Activated T-helper 1 cell treated with anti-CD3 and anti-CD28 coated beads, Interleukin-2, amount 50 U/mL, for 16 hours (primary cell): ENCODE results near the gene TRIM14.
A peak's percentile ranks its signal among the peaks of the same experiment; 100 is the strongest.
"Not testable (repeated sequence)": the region's sequence is repeated elsewhere in the genome, so short reads cannot be mapped to it uniquely, and the experiment has no call there.

ENCODE experiments used
- DNase-seq, 2 donors: peaks; one replicate each; pipeline ENCODE4 v3.0.0-alpha.2; 2020; ENCODE audit warnings: low read depth in 1 of 2, low spot score in 1 of 2

Gene TRIM14

DNA sequence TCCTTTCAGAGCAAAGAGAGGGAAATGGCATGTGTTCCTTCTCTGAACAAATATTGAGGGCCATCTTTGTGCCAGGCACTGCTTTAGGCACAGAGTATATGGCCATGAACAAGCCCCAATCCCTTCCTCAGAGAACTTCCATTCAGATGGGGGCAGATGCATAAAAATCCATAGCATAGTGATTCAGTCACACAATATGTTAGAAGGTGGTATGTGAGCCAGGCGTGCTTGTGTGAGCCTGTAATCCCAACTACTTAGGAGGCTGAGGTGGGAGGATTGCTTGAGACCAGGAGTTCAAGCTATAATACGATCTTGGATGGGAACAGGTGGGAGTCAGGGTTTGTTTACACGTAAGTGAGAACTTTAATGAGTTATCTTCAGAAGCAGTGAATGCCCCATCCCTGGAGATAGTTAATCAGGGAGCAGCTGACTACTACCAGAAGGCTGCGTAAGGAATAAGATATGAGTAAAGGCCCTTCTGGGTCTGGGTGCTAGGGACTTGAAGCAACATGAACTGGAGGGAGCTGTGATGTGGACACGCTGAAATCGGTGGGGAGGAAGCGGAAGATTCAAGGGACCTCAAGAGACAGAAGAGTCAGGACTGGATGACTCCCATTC, 35.3 kb downstream of the TRIM14 start:
- no peak for DNase-seq

DNA sequence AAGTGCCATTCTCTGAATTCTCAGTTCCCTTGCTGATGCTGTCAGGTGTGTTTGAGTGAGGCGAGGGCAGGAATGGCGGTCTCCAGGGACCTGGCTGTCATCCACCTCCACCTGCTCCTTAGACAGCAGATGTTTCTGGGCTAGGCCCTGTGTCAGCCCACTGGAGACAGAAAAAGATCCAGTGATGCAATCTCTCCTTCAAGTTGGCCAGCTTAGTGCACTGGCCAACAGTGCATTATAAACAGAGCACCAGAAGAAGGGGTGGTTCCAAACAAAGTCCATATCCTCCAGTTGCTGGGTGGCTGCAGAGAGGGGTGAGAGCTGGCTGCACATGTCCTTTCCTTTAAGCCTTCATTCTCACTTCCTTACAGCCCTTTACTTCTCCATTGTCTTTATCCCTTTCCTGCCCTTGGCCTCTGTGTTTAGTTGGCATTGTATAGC, 35.9 kb downstream of the TRIM14 start:
- DNase-seq: no peak

DNA sequence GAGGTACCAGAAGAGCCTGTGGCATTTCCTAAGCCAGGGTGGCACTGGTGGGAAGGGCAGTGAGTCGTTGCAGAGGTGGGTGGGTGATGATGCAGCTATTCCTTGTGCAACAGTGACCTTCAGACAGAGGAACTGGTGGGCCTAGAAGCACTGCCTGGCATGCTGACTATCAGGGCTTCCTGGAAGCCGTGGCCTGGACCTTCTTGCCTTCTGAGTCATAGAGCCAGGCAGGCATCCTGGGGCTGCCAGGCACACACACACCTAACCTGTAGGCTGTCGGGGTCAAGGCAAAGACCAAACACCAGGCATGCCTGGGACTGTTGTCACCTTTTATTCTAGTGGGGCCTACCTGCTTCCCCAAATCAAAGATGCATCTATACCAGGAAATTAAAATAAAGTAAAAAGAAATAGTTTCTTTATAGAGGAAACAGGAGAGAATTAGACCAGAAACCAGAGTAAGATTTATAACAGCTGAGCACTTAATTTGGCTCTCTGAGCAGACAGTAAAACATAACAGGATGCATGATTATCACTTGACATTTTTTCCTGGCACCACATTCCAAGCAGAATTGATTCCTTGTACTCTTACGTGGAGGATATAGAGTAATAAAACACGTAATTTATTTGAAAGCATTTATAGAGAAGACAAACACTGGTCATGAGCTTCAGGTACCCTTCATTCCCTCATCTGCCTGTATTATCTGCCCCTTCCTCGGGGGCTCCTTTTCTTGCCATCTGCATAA, 37.4 kb downstream of the TRIM14 start:
- DNase-seq: no peak

DNA sequence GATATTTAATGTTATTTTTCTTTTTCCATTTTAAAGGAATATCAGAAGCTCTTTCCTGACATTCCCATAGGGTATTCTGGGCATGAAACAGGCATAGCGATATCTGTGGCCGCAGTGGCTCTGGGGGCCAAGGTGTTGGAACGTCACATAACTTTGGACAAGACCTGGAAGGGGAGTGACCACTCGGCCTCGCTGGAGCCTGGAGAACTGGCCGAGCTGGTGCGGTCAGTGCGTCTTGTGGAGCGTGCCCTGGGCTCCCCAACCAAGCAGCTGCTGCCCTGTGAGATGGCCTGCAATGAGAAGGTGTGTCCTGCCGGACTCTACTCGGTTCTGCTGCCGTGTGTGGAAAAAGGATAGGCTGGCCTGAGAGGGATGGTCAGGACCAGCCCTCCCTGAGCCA, 38.2 kb downstream of the TRIM14 start:
- no peak for DNase-seq

DNA sequence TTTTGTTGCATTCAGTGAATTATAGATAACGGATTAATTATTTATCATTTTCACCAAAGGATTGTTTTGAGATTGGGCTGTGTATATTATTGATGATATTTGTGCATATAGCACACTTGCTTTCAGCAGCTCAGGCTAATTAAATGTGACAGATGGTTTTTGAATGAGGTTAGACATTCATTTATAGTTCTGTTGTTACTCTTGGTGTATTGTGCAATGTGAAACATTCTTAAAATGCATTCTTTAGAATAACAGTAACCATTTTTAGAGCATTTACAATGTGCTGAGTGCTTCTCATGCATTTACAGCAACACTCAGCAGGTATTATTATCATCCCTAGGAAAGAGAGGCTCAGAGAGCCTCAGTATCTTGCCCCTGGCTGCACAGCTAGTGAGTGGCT, 38.7 kb downstream of the TRIM14 start:
- DNase-seq: no peak

DNA sequence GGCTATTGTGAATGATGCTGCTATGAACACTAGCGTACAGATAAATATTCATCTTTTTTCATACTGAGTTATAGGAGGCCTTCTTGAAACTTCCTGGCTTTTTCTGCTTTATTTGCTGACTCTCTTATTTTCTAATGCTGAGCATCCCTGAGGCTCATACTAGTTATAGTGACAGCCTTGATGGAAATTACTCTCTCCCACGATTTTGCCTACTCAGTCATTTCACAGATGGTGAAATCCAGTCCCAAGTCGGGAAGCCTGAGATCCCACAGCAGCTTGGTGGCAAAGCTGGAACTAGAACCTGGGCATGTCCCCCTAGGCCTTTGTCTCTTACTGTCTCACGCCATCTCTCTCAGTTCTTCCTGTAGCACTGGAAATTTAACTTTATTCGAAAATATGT, 40.1 kb downstream of the TRIM14 start:
- DNase-seq: no peak

DNA sequence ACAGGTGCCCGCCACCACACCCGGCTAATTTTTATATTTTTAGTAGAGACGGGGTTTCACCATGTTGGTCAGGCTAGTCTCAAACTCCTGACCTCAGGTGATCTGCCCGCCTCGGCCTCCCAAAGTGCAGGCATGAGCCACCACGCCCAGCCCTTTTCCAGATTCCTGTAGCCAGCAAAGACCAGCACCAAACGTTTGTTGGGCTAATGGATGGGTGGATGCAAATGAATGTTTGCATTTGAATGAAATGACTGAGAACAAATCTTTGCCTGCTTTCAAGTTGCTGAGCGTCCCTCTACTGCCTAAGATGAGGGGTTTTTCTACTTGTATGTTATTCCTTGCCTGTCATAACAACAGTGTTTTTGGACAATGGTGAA, 42.5 kb downstream of the TRIM14 start:
- DNase-seq: not testable (repeated sequence)

DNA sequence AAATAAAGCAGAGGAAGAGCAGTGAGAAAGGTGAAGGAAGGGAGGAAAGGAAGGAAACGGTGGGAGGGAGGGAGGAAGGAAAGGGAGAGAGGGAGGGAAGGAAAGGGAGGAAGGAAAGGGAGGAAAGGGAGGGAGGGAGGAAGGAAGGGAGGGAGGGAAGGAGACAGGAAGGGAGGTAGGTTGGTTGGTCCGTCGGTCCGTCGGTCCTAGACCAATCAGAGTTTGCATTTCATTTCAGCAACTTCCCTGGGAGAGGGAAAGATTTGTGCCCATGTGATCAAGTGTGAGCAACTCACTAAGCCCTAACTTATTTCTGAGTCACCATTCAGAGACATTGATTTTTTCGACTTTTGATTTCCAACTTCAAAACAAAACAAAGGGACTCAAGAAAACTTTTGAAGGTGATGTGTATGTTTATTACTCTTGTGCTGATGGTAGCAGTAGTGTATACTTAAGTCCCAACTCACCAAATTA, 43.7 kb downstream of the TRIM14 start:
- DNase-seq: no peak

DNA sequence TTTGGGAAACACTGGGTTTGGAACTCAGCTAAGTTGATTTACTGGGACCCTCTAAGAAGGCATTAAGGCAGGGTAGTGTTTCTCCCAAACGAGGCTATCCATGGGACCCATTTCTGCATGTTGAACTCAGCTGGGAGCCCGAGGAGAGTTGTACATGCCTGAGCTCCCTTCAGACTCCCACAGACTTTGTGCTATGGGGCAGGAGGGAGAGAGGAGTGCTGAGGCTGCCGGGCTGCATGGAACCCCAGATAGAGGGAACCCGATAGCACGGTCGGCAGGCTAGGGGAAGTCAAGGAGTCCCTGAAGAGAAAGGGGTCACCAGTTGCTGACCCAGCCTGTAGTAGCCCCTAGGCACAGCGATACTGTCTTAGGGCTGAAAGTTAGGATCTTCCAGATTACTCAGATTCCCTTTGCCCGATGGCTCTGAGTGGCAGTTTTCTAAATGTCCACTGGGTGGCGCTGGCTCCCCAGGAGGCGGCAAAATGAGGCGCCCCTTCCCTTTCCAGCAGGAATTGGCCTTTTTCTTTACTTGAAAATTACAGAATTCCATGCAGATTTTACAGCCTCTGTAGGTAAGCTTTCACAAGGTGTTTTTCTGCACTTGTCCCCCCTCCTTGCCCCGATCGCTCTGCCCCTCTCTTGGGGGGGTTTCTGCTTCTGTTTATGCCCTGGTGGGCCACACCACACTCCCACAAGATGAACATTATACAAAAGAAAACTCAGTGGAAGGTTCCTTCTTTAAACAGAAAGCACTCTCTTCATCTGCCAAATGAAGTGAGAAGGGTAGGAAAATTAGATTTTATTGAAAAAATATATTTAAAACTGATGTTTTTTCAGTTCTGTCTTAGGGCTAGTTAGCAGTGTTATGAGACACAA, 44.7 kb downstream of the TRIM14 start:
- DNase-seq: peak; percentile 48 to 54

DNA sequence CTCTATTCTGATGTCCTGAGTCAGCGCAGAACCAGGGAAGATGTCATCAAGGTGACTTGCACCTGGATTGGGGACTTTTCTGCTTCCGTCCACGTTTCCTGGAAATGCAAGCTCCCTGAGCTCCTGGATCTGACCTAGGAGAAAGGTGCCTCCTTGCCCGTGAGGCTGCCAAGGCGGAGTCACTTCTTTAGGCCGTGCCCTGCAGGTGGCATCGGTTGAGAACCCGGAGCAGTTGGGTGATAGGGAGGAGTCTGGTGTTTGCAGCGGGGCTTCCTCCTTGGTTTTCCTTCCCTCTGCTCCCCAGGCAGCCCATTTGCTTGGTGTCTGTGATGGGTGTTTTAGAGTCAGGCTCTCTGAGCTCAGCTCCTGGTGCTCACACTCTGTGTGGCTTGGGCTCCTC, 47.3 kb downstream of the TRIM14 start:
- DNase-seq: no peak

DNA sequence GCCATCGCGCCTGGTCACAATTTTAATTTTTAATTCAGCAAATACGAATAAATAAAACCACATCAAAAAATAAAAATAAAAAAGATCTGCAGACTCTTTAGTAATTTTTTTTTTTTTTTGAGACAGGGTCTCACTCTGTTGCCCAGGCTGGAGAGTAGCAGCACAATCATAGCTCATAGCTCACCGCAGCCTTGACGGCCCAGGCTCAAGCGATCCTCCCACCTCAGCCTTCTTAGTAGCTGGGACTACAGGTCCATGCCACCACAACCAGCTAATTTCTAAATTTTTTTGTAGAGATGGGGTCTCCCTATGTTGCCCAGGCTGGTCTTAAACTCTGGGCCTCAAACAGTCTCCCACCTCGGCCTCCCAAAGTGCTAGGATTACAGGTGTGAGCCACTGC, 48.3 kb downstream of the TRIM14 start:
- DNase-seq: no peak

DNA sequence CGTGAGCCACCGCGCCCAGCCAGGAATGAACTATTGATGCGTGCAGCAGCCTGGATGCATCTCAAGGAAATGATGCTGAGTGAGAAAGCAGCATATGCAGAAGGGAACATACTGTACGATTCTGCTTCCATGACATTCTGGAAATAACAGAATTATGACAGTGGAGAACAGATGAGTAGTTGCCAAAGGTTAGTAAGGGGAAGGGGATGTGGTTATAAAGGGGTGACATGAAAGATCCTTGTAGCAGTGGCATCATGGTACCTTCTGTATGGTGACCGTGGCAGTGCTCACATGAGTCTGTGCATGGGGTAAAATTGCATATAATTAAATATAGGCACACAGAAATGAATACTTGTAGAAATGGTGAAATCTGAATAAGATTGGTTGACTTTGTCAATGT, 49.5 kb downstream of the TRIM14 start:
- DNase-seq: no peak

DNA sequence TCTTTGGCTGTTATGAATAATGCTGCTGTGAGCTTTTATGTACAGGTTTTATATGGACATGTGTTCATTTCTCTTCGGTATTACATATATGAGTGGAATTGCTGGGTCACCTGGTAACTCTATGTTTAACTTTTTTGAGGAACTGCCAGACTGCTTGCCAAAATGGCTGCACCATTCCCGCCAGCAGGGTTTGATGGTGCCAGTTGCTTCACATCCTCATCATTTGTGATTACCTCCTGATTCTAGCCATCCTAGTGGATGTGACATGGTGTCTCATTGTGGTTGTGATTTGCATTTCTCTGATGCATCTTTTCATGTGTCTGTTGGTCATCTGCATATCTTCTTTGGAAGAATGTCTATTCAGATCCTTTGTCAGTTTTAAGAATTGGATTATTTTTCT, 51.8 kb downstream of the TRIM14 start:
- DNase-seq: no peak

DNA sequence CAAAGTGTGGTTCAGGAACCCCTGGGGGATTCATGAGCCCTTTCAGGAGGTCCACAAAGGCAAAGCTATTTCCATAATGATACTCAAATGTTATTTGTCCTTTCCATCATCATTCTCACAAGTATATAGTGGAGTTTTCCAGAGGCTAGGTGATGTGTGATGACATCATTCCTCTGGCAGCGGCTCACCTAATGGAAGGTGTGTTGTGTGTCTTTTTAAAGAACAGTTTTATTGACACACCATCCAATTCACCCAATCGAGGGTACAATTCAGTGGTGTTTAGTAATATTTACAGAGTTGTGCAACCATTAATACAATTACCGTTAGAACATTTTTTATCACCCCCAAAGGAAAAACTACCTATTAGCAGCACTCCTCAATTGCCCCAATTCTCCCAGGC, 52.8 kb downstream of the TRIM14 start:
- DNase-seq: no peak

DNA sequence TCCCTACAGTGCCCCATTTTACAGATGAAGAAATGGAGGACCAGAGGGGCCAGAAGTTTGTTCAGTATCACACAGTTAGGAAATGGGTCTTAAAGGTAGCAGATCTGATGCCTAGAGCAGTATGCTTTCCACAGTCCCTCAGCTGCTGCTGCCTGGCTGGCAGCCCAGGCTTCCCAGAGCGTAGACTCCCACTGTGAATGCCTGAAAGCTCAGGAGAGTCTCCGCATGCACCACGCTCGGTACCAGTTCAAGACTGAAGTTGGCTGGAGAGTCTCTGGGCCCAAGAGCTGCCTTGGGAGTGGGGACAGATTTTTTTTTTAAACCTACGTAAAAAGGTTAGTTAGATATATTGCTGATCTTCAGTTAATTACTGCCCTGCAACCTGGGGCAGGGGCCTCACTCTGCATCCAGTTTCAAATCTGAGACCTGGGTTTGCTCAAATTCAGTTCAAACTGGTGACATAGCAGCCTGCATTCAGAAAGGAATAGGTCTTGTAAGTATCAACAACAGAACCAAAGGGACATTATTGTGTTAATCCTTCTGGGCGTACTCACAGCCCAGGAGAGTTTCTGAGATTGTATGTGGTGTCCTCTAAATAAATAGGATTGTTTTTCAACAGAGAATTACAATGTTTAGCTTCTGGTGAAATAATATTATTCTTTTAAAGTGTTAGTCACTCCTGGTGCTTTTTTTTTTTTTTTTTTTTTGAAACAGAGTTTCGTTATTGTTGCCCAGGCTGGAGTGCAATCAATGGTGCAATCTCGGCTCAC, 54.2 kb downstream of the TRIM14 start:
- no peak for DNase-seq

DNA sequence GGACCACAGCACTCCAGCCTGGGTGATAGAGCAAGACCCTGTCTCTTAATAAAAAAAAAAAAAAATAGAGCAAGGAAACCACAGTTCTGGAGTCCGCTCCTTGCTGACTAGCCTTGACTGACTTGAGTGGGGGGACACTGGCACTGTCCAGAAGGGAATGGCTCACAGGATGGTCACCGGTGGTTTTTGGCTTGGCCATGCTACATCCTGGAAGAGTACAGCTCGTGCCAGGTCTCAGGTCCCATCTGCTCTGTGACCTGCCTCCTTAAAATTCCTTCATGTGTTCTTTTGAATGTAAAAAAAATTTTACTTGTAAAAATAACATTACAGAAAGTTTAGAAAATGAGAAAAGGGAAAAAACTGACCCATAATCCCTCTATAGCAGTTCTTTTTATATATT, 56.9 kb downstream of the TRIM14 start:
- no peak for DNase-seq

DNA sequence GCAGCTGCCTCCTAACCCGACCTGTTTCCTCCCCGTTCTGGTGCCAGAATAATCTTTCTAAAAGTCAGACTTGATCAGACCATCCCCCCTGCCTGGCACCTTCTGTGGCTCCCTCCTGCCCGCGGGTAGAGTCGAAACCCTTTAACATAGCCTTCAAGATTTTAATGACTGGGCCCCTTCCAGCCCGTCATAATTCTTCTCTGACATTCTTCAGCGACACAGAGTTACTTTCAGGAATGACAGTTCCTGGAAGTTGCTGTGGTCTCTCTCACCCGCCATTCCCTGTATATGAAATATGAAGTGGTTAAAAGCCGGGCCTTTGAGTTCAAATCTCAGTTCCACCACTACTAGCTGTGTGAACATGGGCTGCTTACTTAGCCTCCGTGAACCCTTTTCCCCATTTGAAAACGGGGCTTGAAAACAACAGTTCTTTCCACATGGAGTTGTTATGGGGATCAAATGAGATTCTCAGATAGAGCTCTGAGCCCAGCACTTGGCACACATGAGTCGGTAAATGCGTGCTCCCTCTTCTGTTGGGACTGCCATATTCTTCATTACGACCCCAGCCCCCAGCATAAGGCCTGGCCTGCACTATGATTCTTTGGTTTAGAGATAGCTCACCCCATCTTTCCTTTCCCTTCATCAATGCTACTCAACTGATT, 61.8 kb downstream of the TRIM14 start:
- no peak for DNase-seq

DNA sequence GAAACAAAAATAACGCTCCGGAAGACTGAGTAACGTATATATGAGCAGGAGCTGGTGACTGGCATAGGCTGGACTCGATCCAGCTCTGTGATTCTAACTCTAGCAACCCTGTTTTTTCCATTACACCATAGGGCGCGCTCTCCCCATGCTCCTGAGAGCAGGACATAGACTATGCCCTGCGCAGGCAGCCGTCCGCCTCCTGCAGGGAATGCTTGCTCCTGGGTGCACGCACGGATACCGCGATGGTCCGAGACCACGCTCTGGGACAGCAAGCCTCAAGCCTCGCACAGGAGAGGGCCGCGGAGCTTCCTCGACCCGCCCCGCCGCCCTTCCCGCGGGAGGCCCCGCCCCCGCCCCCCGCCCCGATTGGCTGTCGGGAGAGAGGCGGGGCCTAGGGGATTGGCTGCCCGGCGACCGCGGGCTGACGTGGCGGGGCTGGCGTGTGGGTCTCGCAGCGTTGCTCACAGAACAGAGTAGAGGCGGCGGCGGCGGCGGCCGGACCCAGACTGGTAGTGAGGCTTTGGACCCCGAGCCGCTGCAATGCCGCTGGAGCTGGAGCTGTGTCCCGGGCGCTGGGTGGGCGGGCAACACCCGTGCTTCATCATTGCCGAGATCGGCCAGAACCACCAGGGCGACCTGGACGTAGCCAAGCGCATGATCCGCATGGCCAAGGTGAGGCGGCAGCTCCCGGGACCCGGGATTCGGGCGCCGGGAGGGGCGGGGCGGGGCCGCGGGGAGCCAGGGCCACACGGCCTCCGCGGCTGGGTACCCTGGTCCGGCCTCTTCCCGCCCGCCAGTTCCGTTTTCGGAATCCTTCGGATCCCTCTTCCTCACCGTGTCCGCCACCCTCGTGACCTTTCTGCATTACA, 62.5 kb downstream of the TRIM14 start, which contains the start of gene NANS:
TSS of gene NANS (plus strand) at position 464 of the 869 bp plus-strand sequence. CDS start at position 541, 77 bp downstream.
- peak; percentile 83 to 85 for DNase-seq

DNA sequence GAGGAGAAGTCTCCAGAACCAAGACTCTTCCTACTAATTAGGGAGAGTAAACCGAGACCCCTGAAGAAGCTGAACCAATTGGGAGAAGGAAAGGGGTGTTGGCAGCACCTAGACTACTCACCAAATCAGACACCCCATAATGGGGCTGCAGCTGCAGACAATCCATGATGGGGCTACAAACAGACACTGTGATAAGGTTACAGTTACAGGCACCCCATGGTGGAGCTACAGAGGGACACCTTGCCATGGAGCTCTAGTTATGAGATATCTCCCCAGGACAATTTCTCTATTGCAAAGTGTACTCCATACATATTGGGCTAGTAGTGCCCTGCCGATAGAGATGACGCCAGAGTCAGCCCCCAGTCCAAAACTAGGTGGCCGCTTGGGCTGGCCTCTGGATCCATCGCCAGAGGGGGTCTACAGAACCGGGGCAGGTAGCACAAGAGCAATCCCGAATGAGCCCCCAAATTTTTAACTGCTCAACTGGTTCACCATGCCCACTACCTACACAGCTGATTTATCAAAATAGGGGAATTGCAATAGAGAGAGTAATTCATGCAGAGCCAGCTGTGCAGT, 64.6 kb downstream of the TRIM14 start:
- no peak for DNase-seq
